Measurements from ENCODE around the gene ACYP2.

DNA sequence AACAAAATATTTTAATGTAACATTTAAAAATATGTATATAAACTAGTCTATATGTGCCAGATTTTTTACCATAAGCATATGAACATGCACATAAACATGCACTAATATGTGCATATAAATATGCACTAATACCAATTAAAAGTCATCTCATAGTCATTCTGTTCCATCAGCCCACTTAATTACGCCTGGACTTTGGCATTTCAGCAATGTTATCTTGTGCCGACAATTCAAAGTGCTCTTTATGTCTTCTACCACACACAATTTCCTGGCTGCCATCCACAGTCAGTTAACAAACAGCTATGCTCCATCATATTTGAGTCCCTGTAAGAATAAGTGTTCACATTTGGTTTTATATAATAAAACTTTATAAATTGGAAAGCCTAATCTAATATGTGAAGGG is 233.2 kb downstream of the ACYP2 start:
- TF ChIP-seq POLR2A (IDR thresholded peaks at IDR 0.05) (no peak), CTCF (IDR thresholded peaks at IDR 0.05) (no peak)
